H1 (cell line): Measurements from ENCODE around the gene PRSS3. TPM values are rescaled to one million over a fixed set of nuclear protein-coding genes. Genes with fewer than 3 reads are reported as not detected.

Experiments used
- CTCF ChIA-PET: fragments of 300-600 bp; sonication (Branson Sonifier 250); formaldehyde crosslinking; loops from one replicate; lab custom pipeline; 2021; ENCODE audit not compliant: partially characterized antibody; lab: Charles Lee
- POLR2A ChIA-PET: fragments of 300-600 bp; sonication (Branson Sonifier 250); formaldehyde crosslinking; loops from one replicate; lab custom pipeline; 2021; ENCODE audit warnings: inconsistent platforms; ENCODE audit not compliant: partially characterized antibody; lab: Charles Lee
- DNase-seq, 2 experiments: peaks; one replicate each; pipeline versions ENCODE4 v3.0.0 to v3.0.0-alpha.2; 2010 to 2022; ENCODE audit warnings: low spot score in 2 of 2, low read depth in 1 of 2, mixed read lengths in 1 of 2
- FAIRE-seq: peaks from 2 replicates; lab custom pipeline; 2011; peaks lifted over from hg19 to GRCh38; lab: Jason Lieb, UNC
- H2AFZ ChIP-seq: 2 replicates; pipeline ENCODE4 v1.8.1; 2012; ENCODE audit warnings: low read length, inconsistent platforms
- H2AK5ac ChIP-seq: 2 replicates; pipeline ENCODE4 v1.6.1; 2013; ENCODE audit warnings: low read depth, low read length
- H2BK120ac ChIP-seq: replicated peaks from 2 replicates; pipeline ENCODE3; 2013; ENCODE audit warnings: low read depth, low read length, inconsistent platforms
- H2BK12ac ChIP-seq: 2 replicates; pipeline ENCODE4 v1.6.1; 2013; ENCODE audit warnings: low read depth, low read length
- H2BK15ac ChIP-seq: 2 replicates; pipeline ENCODE4 v1.6.1; 2013; ENCODE audit warnings: low read length
- H2BK20ac ChIP-seq: 2 replicates; pipeline ENCODE4 v1.6.1; 2013; ENCODE audit warnings: low read length
- H2BK5ac ChIP-seq: 2 replicates; pipeline ENCODE4 v1.6.1; 2013; ENCODE audit warnings: low read depth, low read length
- H3K14ac ChIP-seq: 2 replicates; pipeline ENCODE4 v1.6.1; 2013; ENCODE audit warnings: inconsistent platforms; ENCODE audit not compliant: insufficient read length
- H3K18ac ChIP-seq: 2 replicates; pipeline ENCODE4 v1.6.1; 2013; ENCODE audit warnings: low read length; ENCODE audit errors: extremely low read depth
- H3K23ac ChIP-seq: 2 replicates; pipeline ENCODE4 v1.6.1; 2013; ENCODE audit warnings: inconsistent platforms; ENCODE audit not compliant: insufficient read length
- H3K23me2 ChIP-seq: 2 replicates; pipeline ENCODE4 v1.6.1; 2013; ENCODE audit warnings: low read depth, low read length
- H3K27ac ChIP-seq: 2 replicates; pipeline ENCODE4 v1.6.1; 2011; ENCODE audit warnings: low read depth, low read length, inconsistent platforms
- H3K27me3 ChIP-seq, 4 experiments: replicated peaks in 1 of 4; 1 replicate in 1 of 4; 2 replicates in 3 of 4; pipeline versions ENCODE4 v1.6.1 to v1.8.1; 2011 to 2013; ENCODE audit warnings: low read length in 3 of 4, mild to moderate bottlenecking in 3 of 4, inconsistent platforms in 2 of 4, mixed read lengths in 2 of 4, moderate library complexity in 1 of 4; ENCODE audit not compliant: control insufficient read depth in 3 of 4, insufficient read depth in 3 of 4; ENCODE audit errors: extremely low read depth in 1 of 4
- H3K36me3 ChIP-seq, 4 experiments: 2 replicates each; pipeline versions ENCODE4 v1.6.1 to v1.8.1; 2011 to 2013; ENCODE audit warnings: mild to moderate bottlenecking in 4 of 4, low read length in 3 of 4, moderate library complexity in 2 of 4, control low read depth in 1 of 4, inconsistent platforms in 1 of 4; ENCODE audit not compliant: insufficient read depth in 4 of 4, control insufficient read depth in 2 of 4
- H3K4ac ChIP-seq: replicated peaks from 2 replicates; pipeline ENCODE3; 2013; ENCODE audit warnings: low read length, low read depth, mixed read lengths, inconsistent platforms; ENCODE audit not compliant: insufficient read length
- H3K4me1 ChIP-seq, 4 experiments: replicated peaks in 1 of 4; 1 replicate in 1 of 4; 2 replicates in 3 of 4; pipeline versions ENCODE4 v1.6.1 to v1.8.1; 2011 to 2013; ENCODE audit warnings: low read length in 3 of 4, inconsistent platforms in 2 of 4, mixed read lengths in 1 of 4; ENCODE audit not compliant: insufficient read depth in 4 of 4, control insufficient read depth in 3 of 4
- H3K4me2 ChIP-seq, 2 experiments: 2 replicates each; pipeline versions ENCODE4 v1.6.1 to v1.8.1; 2011 to 2013; ENCODE audit warnings: low read depth in 2 of 2, low read length in 2 of 2, control low read depth in 1 of 2, inconsistent platforms in 1 of 2, mild to moderate bottlenecking in 1 of 2; ENCODE audit not compliant: insufficient read depth in 1 of 2
- H3K4me3 ChIP-seq, 4 experiments: fragments of 200-600, 300-600 bp in 1 of 4; sonication (generic), shearing (Covaris generic), sonication (Bioruptor Twin) in 1 of 4; 2 replicates each; pipeline versions ENCODE4 v1.5.1 to v1.8.1; 2011 to 2016; ENCODE audit warnings: low read length in 4 of 4, low read depth in 3 of 4, control low read depth in 2 of 4, inconsistent platforms in 2 of 4, mild to moderate bottlenecking in 2 of 4, mixed read lengths in 1 of 4, moderate library complexity in 1 of 4; ENCODE audit not compliant: insufficient read depth in 2 of 4; ENCODE audit errors: extremely low read depth in 1 of 4
- H3K56ac ChIP-seq: replicated peaks from 2 replicates; pipeline ENCODE3; 2013; ENCODE audit warnings: low read depth, mild to moderate bottlenecking, mixed read lengths, low read length, inconsistent platforms; ENCODE audit not compliant: insufficient read length
- H3K79me1 ChIP-seq: 2 replicates; pipeline ENCODE4 v1.6.1; 2013; ENCODE audit warnings: low read depth, low read length, control low read depth
- H3K79me2 ChIP-seq, 2 experiments: 2 replicates each; pipeline versions ENCODE4 v1.6.1 to v1.8.1; 2012 to 2013; ENCODE audit warnings: low read length in 2 of 2, mild to moderate bottlenecking in 2 of 2, inconsistent platforms in 1 of 2; ENCODE audit not compliant: insufficient read depth in 2 of 2, control insufficient read depth in 1 of 2
- H3K9ac ChIP-seq, 4 experiments: replicated peaks in 1 of 4; 1 replicate in 1 of 4; 2 replicates in 3 of 4; pipeline versions ENCODE4 v1.6.1 to v1.8.1; 2011 to 2013; ENCODE audit warnings: low read depth in 3 of 4, low read length in 3 of 4, control low read depth in 2 of 4, mild to moderate bottlenecking in 2 of 4, moderate library complexity in 2 of 4, inconsistent platforms in 1 of 4; ENCODE audit errors: extremely low read depth in 1 of 4
- H3K9me3 ChIP-seq, 2 experiments: 2 replicates each; pipeline versions ENCODE4 v1.6.1 to v1.8.1; 2012 to 2013; ENCODE audit warnings: mild to moderate bottlenecking in 2 of 2, moderate library complexity in 2 of 2, control low read depth in 1 of 2, inconsistent platforms in 1 of 2, low read depth in 1 of 2, low read length in 1 of 2, mixed read lengths in 1 of 2; ENCODE audit not compliant: insufficient read depth in 2 of 2
- H4K20me1 ChIP-seq, 2 experiments: replicated peaks in 1 of 2; 2 replicates each; pipeline versions ENCODE3 to v1.8.1; 2011 to 2013; ENCODE audit warnings: inconsistent platforms in 2 of 2, low read length in 2 of 2, mild to moderate bottlenecking in 1 of 2; ENCODE audit not compliant: insufficient read depth in 2 of 2, control insufficient read depth in 1 of 2
- H4K5ac ChIP-seq: 2 replicates; pipeline ENCODE4 v1.6.1; 2013; ENCODE audit warnings: low read length, low read depth, mixed read lengths, inconsistent platforms; ENCODE audit not compliant: insufficient read length
- H4K8ac ChIP-seq: 2 replicates; pipeline ENCODE4 v1.8.0; 2013; ENCODE audit warnings: mild to moderate bottlenecking, moderate library complexity, low read length, inconsistent platforms; ENCODE audit not compliant: insufficient read depth; ENCODE audit errors: extremely low read depth
- H4K91ac ChIP-seq: replicated peaks from 2 replicates; pipeline ENCODE3; 2013; ENCODE audit warnings: low read length, mixed read lengths, inconsistent platforms; ENCODE audit not compliant: insufficient read length
- EGR1 ChIP-seq: IDR thresholded peaks from 2 replicates; pipeline ENCODE4 v1.6.1; 2011; ENCODE audit warnings: low read depth, low read length, borderline replicate concordance
- WGBS, 2 experiments: shearing (Covaris generic) in 1 of 2; methylation state at CpG; one replicate each; pipeline versions ENCODE4 v1.1.6 to v1.1.7; 2013 to 2015; ENCODE audit warnings: low lambda C conversion rate in 2 of 2, mixed read lengths in 2 of 2, inconsistent platforms in 1 of 2, low coverage in 1 of 2, missing lambda C conversion rate in 1 of 2; ENCODE audit not compliant: insufficient replicate concordance in 2 of 2, insufficient coverage in 1 of 2, insufficient read length in 1 of 2; ENCODE audit errors: extremely low coverage in 1 of 2, missing lambda C conversion rate in 1 of 2; 5-methylcytosine and 5-hydroxymethylcytosine counted together
- polyA plus RNA-seq, 7 experiments: library from polyadenylated mRNA; depleted of rRNA in 3 of 7; stranded (reverse) in 5 of 7; unstranded in 2 of 7; fragments of >200 nt in 5 of 7; fragments of 200-250 nt in 2 of 7; gene quantifications; 1 replicate in 5 of 7; 2 replicates in 1 of 7; 4 replicates in 1 of 7; pipeline versions ENCODE4 v1.2.1 to v1.2.3, GENCODE V29; 2011 to 2013; ENCODE audit warnings: missing spikeins in 2 of 7, mixed read lengths in 2 of 7
- total RNA-seq: library from RNA; stranded (reverse); fragmentation: NEBNext Ultra II Directional; extraction: Animal tissue kit (Norgen Biotek cat#: 25700); gene quantifications from 2 replicates; pipeline ENCODE4 v1.2.1, GENCODE V29; 2021

PRSS3 gene
- total and polyA plus RNA-seq, 2 of the 8 experiments (the other 6 are each of a cell fraction or from before 2014, with no cell fraction given): 0.12 TPM; not detected in 1

DNA sequence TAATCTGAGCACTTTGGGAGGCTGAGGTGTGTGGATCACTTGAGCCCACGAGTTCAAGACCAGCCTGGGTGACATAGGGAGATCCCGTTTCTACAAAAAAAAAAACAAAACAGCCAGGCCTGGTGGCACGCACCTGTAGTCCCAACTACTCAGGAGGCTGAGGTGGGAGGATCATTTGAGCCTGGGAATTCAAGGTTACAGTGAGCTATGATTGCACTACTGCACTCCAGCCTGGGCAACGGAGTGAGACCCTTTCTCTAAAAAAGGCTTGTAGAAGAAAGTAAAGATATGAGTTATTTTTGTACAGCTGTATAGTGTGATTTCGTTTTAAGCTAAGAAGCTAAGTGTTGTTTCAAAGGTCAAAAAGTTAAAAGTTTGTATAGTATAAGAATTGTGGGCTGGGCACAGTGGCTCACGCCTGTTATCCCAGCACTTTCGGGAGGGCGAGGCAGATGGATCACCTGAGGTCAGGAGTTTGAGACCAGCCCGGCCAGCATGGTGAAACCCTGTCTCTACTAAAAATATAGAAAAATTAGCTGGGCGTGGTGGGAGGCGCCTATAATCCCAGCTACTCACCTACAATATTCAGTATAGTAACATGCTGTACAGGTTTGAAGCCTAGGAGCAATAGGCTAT is 40.4 kb downstream of the PRSS3 start:
- FAIRE-seq: no peak

More for the DNA sequence above, 40.4 kb downstream of the PRSS3 start:
- Histone ChIP-seq H3K23ac (no peak overlapping the region), H3K79me2 (peaks cover 4 to 93% of the 10 kb centered on the region in 2 experiments), H3K36me3 (no peaks in the 10 kb centered on the region), H3K9ac (no peak overlapping the region), H3K4ac (no peak overlapping the region), H3K4me1 (no peaks in the 10 kb centered on the region), H3K27ac (no peak overlapping the region), H3K4me3 (no peak overlapping the region), H4K20me1 (peaks cover 4 to 6% of the 10 kb centered on the region in 2 experiments), H3K79me1 (no peaks in the 10 kb centered on the region; the same call in 1 of the 2 replicates), H2AFZ (no peak overlapping the region), H3K18ac (no peak overlapping the region), H3K56ac (no peak overlapping the region), H3K14ac (no peak overlapping the region), H2BK5ac (no peak overlapping the region), H2BK15ac (no peak overlapping the region), H4K5ac (no peak overlapping the region), H3K27me3 (no peaks in the 10 kb centered on the region), H3K4me2 (no peak overlapping the region), H3K23me2 (no peaks in the 10 kb centered on the region), H2AK5ac (no peak overlapping the region), H2BK120ac (no peak overlapping the region), H2BK20ac (no peak overlapping the region), H4K8ac (no peak overlapping the region), H3K9me3 (no peaks in the 10 kb centered on the region), H2BK12ac (no peak overlapping the region), H4K91ac (no peak overlapping the region)
- WGBS, 2 experiments: 93 to 100% methylated on average over 1 to 11 of the region's 11 CpGs
- CTCF ChIA-PET: interaction anchor here (0.6 to 3.9 kb wide), 6 partner anchors 9 to 97 kb away, joined by 3 to 16 read pairs (median 4); no protein-coding TSS in a partner anchor
- no peak for TF ChIP-seq EGR1
- POLR2A ChIA-PET: no interaction called here
- DNase-seq: no peak
